GM23248 (cell line): ENCODE results near the gene NSF.
"Not testable (repeated sequence)": the region's sequence is repeated elsewhere in the genome, so short reads cannot be mapped to it uniquely, and the experiment has no call there.

Experiments
- EZH2 ChIP-seq: fragments of 200-600 bp; sonication (generic); IDR thresholded peaks from 2 replicates; pipeline ENCODE4 v1.6.1; 2018; ENCODE audit warnings: antibody characterized with exemption, mild to moderate bottlenecking; ENCODE audit not compliant: insufficient read depth, poor library complexity, severe bottlenecking
- EZH2phosphoT487 ChIP-seq: fragments of 200-600 bp; sonication (generic); IDR thresholded peaks from 2 replicates; pipeline ENCODE4 v1.6.1; 2018; ENCODE audit warnings: antibody characterized with exemption, moderate library complexity, mild to moderate bottlenecking, low read depth; ENCODE audit not compliant: insufficient read depth

- not testable (repeated sequence) for TF ChIP-seq EZH2, EZH2phosphoT487
Measured at GRCh38 chr17:46591332-46591731, 863 bp downstream of the NSF start.
